OCI-LY1 (cell line): ENCODE measurements around the gene NPAS3.

Experiments used
- H2AFZ ChIP-seq: fragments of 200-600 bp; sonication (generic), shearing (Covaris generic); 2 replicates; pipeline ENCODE4 v1.6.0; 2014; ENCODE audit warnings: antibody characterized with exemption, mild to moderate bottlenecking, low read length
- H3F3A ChIP-seq: fragments of 200-600 bp; sonication (generic), shearing (Covaris generic); 2 replicates; pipeline ENCODE4 v1.6.0; 2014; ENCODE audit warnings: mild to moderate bottlenecking, antibody characterized with exemption, low read length, moderate library complexity; ENCODE audit not compliant: insufficient read depth
- H3K27ac ChIP-seq: fragments of 200-600 bp; sonication (generic); 2 replicates; pipeline ENCODE4 v1.5.1; 2014; ENCODE audit warnings: low read length, mixed run types, mild to moderate bottlenecking, low read depth; ENCODE audit not compliant: poor library complexity, severe bottlenecking
- H3K27me3 ChIP-seq: fragments of 200-600 bp; sonication (generic); 2 replicates; pipeline ENCODE4 v1.6.0; 2014; ENCODE audit warnings: antibody characterized with exemption, mild to moderate bottlenecking, low read length, moderate library complexity; ENCODE audit not compliant: insufficient read depth
- H3K36me3 ChIP-seq: fragments of 200-600 bp; sonication (generic); 2 replicates; pipeline ENCODE4 v1.6.1; 2014; ENCODE audit warnings: mild to moderate bottlenecking, antibody characterized with exemption, low read length, moderate library complexity, mixed read lengths; ENCODE audit not compliant: insufficient read depth
- H3K4me1 ChIP-seq: fragments of 200-600 bp; sonication (generic); 2 replicates; pipeline ENCODE4 v1.5.1; 2014; ENCODE audit warnings: mild to moderate bottlenecking, low read length, moderate library complexity; ENCODE audit not compliant: insufficient read depth, severe bottlenecking
- H3K4me2 ChIP-seq: fragments of 200-600 bp; sonication (generic), shearing (Covaris generic); 2 replicates; pipeline ENCODE4 v1.6.1; 2014; ENCODE audit warnings: low read length
- H3K4me3 ChIP-seq: fragments of 200-600 bp; sonication (generic); 2 replicates; pipeline ENCODE4 v1.5.1; 2014; ENCODE audit warnings: low read length, low read depth, mild to moderate bottlenecking, mixed read lengths; ENCODE audit not compliant: poor library complexity, severe bottlenecking
- H3K79me2 ChIP-seq: fragments of 200-600 bp; shearing (Covaris generic); 2 replicates; pipeline ENCODE4 v1.6.1; 2016; ENCODE audit warnings: mixed run types, low read length, mixed read lengths; ENCODE audit not compliant: insufficient read depth
- H3K9ac ChIP-seq: fragments of 200-600 bp; sonication (generic), shearing (Covaris generic); 2 replicates; pipeline ENCODE4 v1.6.1; 2014; ENCODE audit warnings: mild to moderate bottlenecking, low read length, mixed read lengths
- H3K9me2 ChIP-seq: fragments of 200-600 bp; sonication (generic), shearing (Covaris generic); 2 replicates; pipeline ENCODE4 v1.6.1; 2014; ENCODE audit warnings: low read depth, mild to moderate bottlenecking, low read length, mixed read lengths
- H3K9me3 ChIP-seq: fragments of 200-600 bp; shearing (Covaris generic); 2 replicates; pipeline ENCODE4 v1.6.1; 2014; ENCODE audit warnings: low read length, mixed read lengths
- H4K20me1 ChIP-seq: fragments of 200-600 bp; sonication (generic), shearing (Covaris generic); 2 replicates; pipeline ENCODE4 v1.6.0; 2016; ENCODE audit warnings: mild to moderate bottlenecking, low read length; ENCODE audit not compliant: insufficient read depth
- CTCF ChIP-seq: fragments of 200-600 bp; sonication (generic), shearing (Covaris generic); IDR thresholded peaks from 2 replicates; pipeline ENCODE4 v1.5.1; 2017; ENCODE audit warnings: mild to moderate bottlenecking, antibody characterized with exemption, low read length, moderate library complexity, mixed read lengths
- EZH2 ChIP-seq: fragments of 200-600 bp; sonication (generic), shearing (Covaris generic); IDR thresholded peaks from 2 replicates; pipeline ENCODE4 v1.8.0; 2017; ENCODE audit warnings: borderline replicate concordance, mixed run types, mild to moderate bottlenecking, antibody characterized with exemption, low read length, moderate library complexity, mixed read lengths

The NPAS3 gene

GRCh38 chr14:33441633-33442032 lies 503.0 kb downstream of the NPAS3 start:
- H3K27me3 ChIP-seq: no peaks in the 10 kb centered on the region
- no peak overlapping the region for H2AFZ ChIP-seq
- H3K4me2 ChIP-seq: no peak overlapping the region
- H3K36me3 ChIP-seq: no peaks in the 10 kb centered on the region
- H3K9ac ChIP-seq: no peak overlapping the region
- no peak overlapping the region for H3K27ac ChIP-seq
- H3K4me1 ChIP-seq: no peaks in the 10 kb centered on the region
- H3F3A ChIP-seq: no peaks in the 10 kb centered on the region
- no peak for TF ChIP-seq EZH2
- no peak for TF ChIP-seq CTCF
- no peak overlapping the region for H3K4me3 ChIP-seq
- no peaks in the 10 kb centered on the region for H3K79me2 ChIP-seq
- no peaks in the 10 kb centered on the region for H4K20me1 ChIP-seq
- H3K9me3 ChIP-seq: 0 out of 2 replicates have a peak, but pooled peaks cover 3% of the 10 kb centered on the region
- no peaks in the 10 kb centered on the region for H3K9me2 ChIP-seq

GRCh38 chr14:33444136-33444535 lies 505.5 kb downstream of the NPAS3 start:
- Histone ChIP-seq H3K79me2 (no peaks in the 10 kb centered on the region), H3K27ac (no peak overlapping the region), H3K27me3 (no peaks in the 10 kb centered on the region), H3K9me2 (no peaks in the 10 kb centered on the region), H3F3A (no peaks in the 10 kb centered on the region), H3K4me2 (no peak overlapping the region), H3K9me3 (0 out of 2 replicates have a peak, but pooled peaks cover 3% of the 10 kb centered on the region), H3K4me3 (no peak overlapping the region), H3K36me3 (no peaks in the 10 kb centered on the region), H3K9ac (no peak overlapping the region), H4K20me1 (no peaks in the 10 kb centered on the region), H2AFZ (no peak overlapping the region), H3K4me1 (no peaks in the 10 kb centered on the region)
- TF ChIP-seq CTCF: no peak
- TF ChIP-seq EZH2: no peak

GRCh38 chr14:33449268-33449667 lies 510.6 kb downstream of the NPAS3 start:
- H3K9ac ChIP-seq: no peak overlapping the region
- no peak for TF ChIP-seq CTCF
- TF ChIP-seq EZH2: no peak
- H3K4me2 ChIP-seq: no peak overlapping the region
- no peak overlapping the region for H3K4me3 ChIP-seq
- H4K20me1 ChIP-seq: no peaks in the 10 kb centered on the region
- H3K4me1 ChIP-seq: no peaks in the 10 kb centered on the region
- H3K27me3 ChIP-seq: no peaks in the 10 kb centered on the region
- H2AFZ ChIP-seq: no peak overlapping the region
- no peaks in the 10 kb centered on the region for H3F3A ChIP-seq
- H3K27ac ChIP-seq: no peak overlapping the region
- no peaks in the 10 kb centered on the region for H3K9me3 ChIP-seq
- H3K9me2 ChIP-seq: no peaks in the 10 kb centered on the region
- H3K36me3 ChIP-seq: no peaks in the 10 kb centered on the region
- no peaks in the 10 kb centered on the region for H3K79me2 ChIP-seq
